HL-60 (cell line): Measurements from ENCODE around the gene RHOU.

Experiments used
- CTCF ChIP-seq: IDR thresholded peaks from one replicate; pipeline ENCODE4 v1.5.1; 2011; ENCODE audit warnings: low read length, control low read depth, inconsistent platforms; ENCODE audit not compliant: insufficient read depth
- POLR2AphosphoS5 ChIP-seq: IDR thresholded peaks from 2 replicates; pipeline ENCODE4 v1.6.1; 2012; ENCODE audit warnings: low read depth

GRCh38 chr1:228785366-228786330 is 50.4 kb downstream of the RHOU start:
- TF ChIP-seq CTCF (no peak), POLR2AphosphoS5 (no peak)
